IMR-90 (cell line): ENCODE results near the gene SLC4A8.

ENCODE experiments used
- CHD1 ChIP-seq: IDR thresholded peaks from 2 replicates; pipeline ENCODE4 v1.6.1; 2012; ENCODE audit warnings: low read depth, low read length, improper control_type of control experiment
- FOS ChIP-seq: fragments of 150-350 bp; IDR thresholded peaks from 2 replicates; pipeline ENCODE4 v1.6.1; 2016; ENCODE audit warnings: low read depth, low read length
- MAFK ChIP-seq: IDR thresholded peaks from 2 replicates; pipeline ENCODE4 v1.6.1; 2012; ENCODE audit warnings: low read depth, low read length, improper control_type of control experiment
- MAZ ChIP-seq: IDR thresholded peaks from 2 replicates; pipeline ENCODE4 v1.6.1; 2012; ENCODE audit warnings: low read depth, mild to moderate bottlenecking, low read length, improper control_type of control experiment, moderate library complexity, borderline replicate concordance
- MXI1 ChIP-seq: IDR thresholded peaks from 2 replicates; pipeline ENCODE4 v1.6.1; 2012; ENCODE audit warnings: low read depth, mild to moderate bottlenecking, low read length, moderate library complexity, borderline replicate concordance
- POLR2A ChIP-seq: IDR thresholded peaks from 2 replicates; pipeline ENCODE4 v1.6.1; 2012; ENCODE audit warnings: mild to moderate bottlenecking, low read depth, low read length
- RAD21 ChIP-seq: IDR thresholded peaks from 2 replicates; pipeline ENCODE4 v1.6.1; 2012; ENCODE audit warnings: low read length, improper control_type of control experiment
- RCOR1 ChIP-seq: IDR thresholded peaks from 2 replicates; pipeline ENCODE4 v1.6.1; 2012; ENCODE audit warnings: mild to moderate bottlenecking, low read length, improper control_type of control experiment; ENCODE audit not compliant: insufficient replicate concordance
- RFX5 ChIP-seq: IDR thresholded peaks from 2 replicates; pipeline ENCODE4 v1.8.0; 2012; ENCODE audit warnings: low read depth, mild to moderate bottlenecking, low read length, moderate library complexity
- SMC3 ChIP-seq: fragments of 150-350 bp; IDR thresholded peaks from 2 replicates; pipeline ENCODE4 v1.6.1; 2016; ENCODE audit warnings: low read depth, mild to moderate bottlenecking, antibody characterized with exemption, low read length, moderate library complexity
- TF ChIP-seq, protein P1 (sequence below): conservative IDR thresholded peaks from 2 replicates; pipeline ENCODE4 v1.5.1; 2012; ENCODE audit warnings: mild to moderate bottlenecking, low read depth, low read length, improper control_type of control experiment
- TF ChIP-seq, protein P2 (sequence below): fragments of 150-350 bp; IDR thresholded peaks from 2 replicates; pipeline ENCODE4 v1.6.1; 2017; ENCODE audit warnings: mild to moderate bottlenecking, antibody characterized with exemption, low read length, low read depth

DNA sequence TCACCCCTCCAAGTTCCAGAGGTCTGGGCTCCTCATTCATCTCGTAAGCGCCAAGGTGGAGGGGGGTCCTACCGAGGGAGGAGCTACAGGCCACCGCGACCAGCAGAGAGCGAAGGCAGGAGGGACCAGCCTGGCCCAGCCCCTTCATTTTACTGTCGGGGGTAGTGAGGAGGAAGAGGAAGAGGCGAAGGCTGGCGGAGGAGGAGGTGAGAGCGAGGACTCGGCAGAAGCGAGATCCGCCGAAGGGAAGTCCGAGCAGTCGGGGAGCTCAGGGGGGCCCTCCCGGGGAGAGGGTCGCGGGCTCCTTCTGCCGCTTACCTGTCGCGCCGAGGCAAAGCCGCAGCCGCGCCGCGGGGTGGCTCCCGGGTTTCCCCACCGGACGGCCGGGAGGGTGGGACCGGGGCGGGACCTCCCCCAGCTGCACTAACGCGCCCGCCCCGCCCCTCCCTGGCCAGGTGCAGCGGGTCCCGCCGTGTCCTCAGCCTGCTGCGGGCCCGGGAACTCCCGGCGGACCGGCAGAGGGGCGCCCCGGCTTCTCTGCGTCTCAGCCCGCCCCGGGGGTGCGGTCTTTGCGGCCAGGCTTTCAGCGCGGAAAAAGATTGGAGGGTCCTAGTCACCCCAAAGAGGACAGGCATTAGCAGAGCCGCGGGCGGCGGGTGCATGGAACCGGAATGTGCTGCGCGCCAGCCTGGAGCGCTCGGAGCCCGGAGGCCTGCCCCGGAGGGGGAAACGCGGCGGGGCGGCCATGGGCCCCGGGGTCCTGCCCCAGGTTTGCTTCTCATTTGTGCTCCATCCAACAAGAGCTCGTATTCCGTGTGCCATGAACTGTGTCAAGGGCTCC is 33.1 kb upstream of the SLC4A8 start, which contains the start of gene GALNT6:
- TF ChIP-seq, protein P1, sequence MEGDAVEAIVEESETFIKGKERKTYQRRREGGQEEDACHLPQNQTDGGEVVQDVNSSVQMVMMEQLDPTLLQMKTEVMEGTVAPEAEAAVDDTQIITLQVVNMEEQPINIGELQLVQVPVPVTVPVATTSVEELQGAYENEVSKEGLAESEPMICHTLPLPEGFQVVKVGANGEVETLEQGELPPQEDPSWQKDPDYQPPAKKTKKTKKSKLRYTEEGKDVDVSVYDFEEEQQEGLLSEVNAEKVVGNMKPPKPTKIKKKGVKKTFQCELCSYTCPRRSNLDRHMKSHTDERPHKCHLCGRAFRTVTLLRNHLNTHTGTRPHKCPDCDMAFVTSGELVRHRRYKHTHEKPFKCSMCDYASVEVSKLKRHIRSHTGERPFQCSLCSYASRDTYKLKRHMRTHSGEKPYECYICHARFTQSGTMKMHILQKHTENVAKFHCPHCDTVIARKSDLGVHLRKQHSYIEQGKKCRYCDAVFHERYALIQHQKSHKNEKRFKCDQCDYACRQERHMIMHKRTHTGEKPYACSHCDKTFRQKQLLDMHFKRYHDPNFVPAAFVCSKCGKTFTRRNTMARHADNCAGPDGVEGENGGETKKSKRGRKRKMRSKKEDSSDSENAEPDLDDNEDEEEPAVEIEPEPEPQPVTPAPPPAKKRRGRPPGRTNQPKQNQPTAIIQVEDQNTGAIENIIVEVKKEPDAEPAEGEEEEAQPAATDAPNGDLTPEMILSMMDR: no peak
- no peak for TF ChIP-seq POLR2A
- TF ChIP-seq, protein P2, sequence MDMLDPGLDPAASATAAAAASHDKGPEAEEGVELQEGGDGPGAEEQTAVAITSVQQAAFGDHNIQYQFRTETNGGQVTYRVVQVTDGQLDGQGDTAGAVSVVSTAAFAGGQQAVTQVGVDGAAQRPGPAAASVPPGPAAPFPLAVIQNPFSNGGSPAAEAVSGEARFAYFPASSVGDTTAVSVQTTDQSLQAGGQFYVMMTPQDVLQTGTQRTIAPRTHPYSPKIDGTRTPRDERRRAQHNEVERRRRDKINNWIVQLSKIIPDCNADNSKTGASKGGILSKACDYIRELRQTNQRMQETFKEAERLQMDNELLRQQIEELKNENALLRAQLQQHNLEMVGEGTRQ: no peak
- no peak for TF ChIP-seq MAFK
- TF ChIP-seq MAZ: no peak
- no peak for TF ChIP-seq SMC3
- TF ChIP-seq RFX5: no peak
- TF ChIP-seq RAD21: no peak
- TF ChIP-seq MXI1: no peak
- TF ChIP-seq FOS: no peak
- no peak for TF ChIP-seq RCOR1
- TF ChIP-seq CHD1: no peak
